IPS DF 6.9 (cell line): Measurements from ENCODE around the gene XCL2.
"Not testable (repeated sequence)": the region's sequence is repeated elsewhere in the genome, so short reads cannot be mapped to it uniquely, and the experiment has no call there.

Source experiments
- DNase-seq: peaks from one replicate; pipeline ENCODE4 v3.0.0-alpha.2; 2013; ENCODE audit warnings: low read depth, low spot score
- H3K27ac ChIP-seq: one replicate; pipeline ENCODE4 v1.5.1; 2013; ENCODE audit warnings: low read length, control low read depth
- H3K27me3 ChIP-seq: 2 replicates; pipeline ENCODE4 v1.6.1; 2013; ENCODE audit warnings: mild to moderate bottlenecking, low read length; ENCODE audit not compliant: control insufficient read depth, insufficient read depth
- H3K36me3 ChIP-seq: 2 replicates; pipeline ENCODE4 v1.6.1; 2013; ENCODE audit warnings: low read length; ENCODE audit not compliant: control insufficient read depth, insufficient read depth
- H3K4me1 ChIP-seq: 2 replicates; pipeline ENCODE4 v1.6.1; 2013; ENCODE audit warnings: low read length; ENCODE audit not compliant: control insufficient read depth, insufficient read depth
- H3K4me3 ChIP-seq: 2 replicates; pipeline ENCODE4 v1.5.1; 2013; ENCODE audit warnings: mild to moderate bottlenecking, low read length
- H3K9me3 ChIP-seq: 2 replicates; pipeline ENCODE4 v1.6.1; 2013; ENCODE audit warnings: low read length, inconsistent platforms; ENCODE audit not compliant: control insufficient read depth, insufficient read depth
- WGBS: extraction: QIAGEN DNeasy Blood & Tissue Kit; methylation state at CpG from one replicate; pipeline ENCODE4 v1.1.7; 2013; ENCODE audit warnings: mixed read lengths, missing lambda C conversion rate; ENCODE audit not compliant: insufficient read length, insufficient coverage; 5-methylcytosine and 5-hydroxymethylcytosine counted together

The XCL2 gene

GRCh38 chr1:168580290-168580689, 36.5 kb upstream of the XCL2 start:
- H3K4me3 ChIP-seq, H3K36me3 ChIP-seq, H3K27ac ChIP-seq, H3K9me3 ChIP-seq, H3K4me1 ChIP-seq, H3K27me3 ChIP-seq, DNase-seq: not testable (repeated sequence)
- no CpG with 5 or more reads among the region's 2 CpGs for WGBS

GRCh38 chr1:168578531-168579185, 34.9 kb upstream of the XCL2 start:
- H3K4me3 ChIP-seq, H3K9me3 ChIP-seq, H3K4me1 ChIP-seq, H3K27ac ChIP-seq, H3K36me3 ChIP-seq, H3K27me3 ChIP-seq, DNase-seq: not testable (repeated sequence)
- WGBS = no CpG with 5 or more reads among the region's 2 CpGs

GRCh38 chr1:168576245-168576688, 32.5 kb upstream of the XCL2 start, which contains the start of gene XCL1:
TSS of gene XCL1 (plus strand) at chr1:168576605. CDS start at chr1:168576638, 33 bp downstream.
- not testable (repeated sequence) for H3K36me3 ChIP-seq, DNase-seq, H3K27ac ChIP-seq, H3K9me3 ChIP-seq, H3K27me3 ChIP-seq, H3K4me3 ChIP-seq, H3K4me1 ChIP-seq
- no CpG with 5 or more reads among the region's 6 CpGs for WGBS

- H3K27ac ChIP-seq, H3K36me3 ChIP-seq, H3K27me3 ChIP-seq, H3K4me1 ChIP-seq, H3K4me3 ChIP-seq, H3K9me3 ChIP-seq, DNase-seq: not testable (repeated sequence)
- no CpG with 5 or more reads among the region's 4 CpGs for WGBS
Observed at GRCh38 chr1:168574234-168574633, 30.4 kb upstream of the XCL2 start.

DNA sequence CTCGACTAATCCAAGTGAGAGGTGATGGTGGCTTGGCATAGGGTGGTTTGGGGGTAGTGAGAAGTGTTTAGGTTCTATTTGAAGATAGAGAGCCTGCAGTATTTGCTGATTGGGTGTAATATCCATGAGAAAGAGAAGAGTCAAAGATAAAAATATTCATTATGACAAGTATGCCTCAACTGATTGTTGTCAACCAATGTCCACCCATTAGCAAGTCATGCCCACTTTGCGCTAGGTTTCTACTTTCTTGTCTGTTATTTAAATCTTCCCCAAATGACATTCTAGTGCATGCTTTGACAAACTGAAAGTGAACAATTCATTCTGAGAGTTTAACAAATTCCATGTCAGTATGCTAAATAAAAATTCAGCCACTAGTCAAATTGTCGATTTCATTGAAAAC, 28.8 kb upstream of the XCL2 start:
- Histone ChIP-seq H3K4me3 (no peak overlapping the region), H3K36me3 (no peaks in the 10 kb centered on the region), H3K27ac (no peak overlapping the region), H3K4me1 (no peaks in the 10 kb centered on the region; the same call in 1 of the 2 replicates), H3K9me3 (no peaks in the 10 kb centered on the region), H3K27me3 (no peaks in the 10 kb centered on the region)
- WGBS = no CpG with 5 or more reads among the region's 3 CpGs
- no peak for DNase-seq

DNA sequence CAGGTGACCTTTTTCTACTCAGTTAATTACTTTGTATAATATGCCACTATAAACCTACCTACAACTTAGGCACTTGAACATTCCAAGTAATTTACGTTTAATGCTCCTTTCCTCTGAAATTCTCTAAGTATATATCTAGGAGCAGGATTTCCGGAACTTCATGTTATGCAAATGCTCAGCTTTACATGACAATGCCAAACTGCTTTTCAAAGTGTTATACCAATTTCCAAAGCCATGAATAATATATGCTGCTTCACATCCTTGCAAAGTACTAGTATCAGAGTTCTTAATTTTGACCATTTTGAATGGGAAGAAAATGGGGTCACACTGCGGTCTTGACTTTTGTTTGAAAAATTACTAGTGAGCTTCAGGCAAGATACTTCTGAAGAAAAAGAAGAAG, 26.9 kb upstream of the XCL2 start:
- WGBS = no CpG with 5 or more reads among the region's 3 CpGs
- H3K9me3 ChIP-seq = no peaks in the 10 kb centered on the region
- H3K27me3 ChIP-seq = no peaks in the 10 kb centered on the region
- no peak overlapping the region for H3K27ac ChIP-seq
- no peaks in the 10 kb centered on the region; the same call in 1 of the 2 replicates for H3K4me1 ChIP-seq
- H3K4me3 ChIP-seq = no peak overlapping the region
- DNase-seq = no peak
- no peaks in the 10 kb centered on the region for H3K36me3 ChIP-seq

DNA sequence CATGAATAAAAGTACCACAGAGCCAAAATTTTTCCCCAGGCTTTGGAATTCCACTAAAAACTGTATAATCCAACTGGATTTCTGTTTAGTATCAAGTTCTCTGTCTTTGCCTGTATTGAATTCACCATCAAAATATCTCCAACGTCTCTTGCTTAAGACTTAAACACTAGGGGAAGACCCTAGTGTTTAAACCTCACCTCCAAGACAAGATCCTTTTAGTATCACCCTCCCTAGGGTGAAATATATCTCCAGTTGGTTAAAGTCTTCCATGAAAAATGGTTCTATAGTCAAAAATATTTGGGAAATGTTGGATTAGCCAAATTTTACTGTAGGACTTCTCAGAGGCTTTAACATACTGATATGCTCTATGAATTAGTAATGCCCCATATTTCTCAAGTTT, 24.5 kb upstream of the XCL2 start:
- Histone ChIP-seq H3K36me3 (no peaks in the 10 kb centered on the region), H3K9me3 (no peaks in the 10 kb centered on the region), H3K27me3 (no peaks in the 10 kb centered on the region), H3K4me1 (no peaks in the 10 kb centered on the region; the same call in 1 of the 2 replicates), H3K4me3 (no peak overlapping the region), H3K27ac (no peak overlapping the region)
- WGBS = no CpG with 5 or more reads among the region's 1 CpG
- no peak for DNase-seq

GRCh38 chr1:168567568-168567967, 23.8 kb upstream of the XCL2 start:
- no peaks in the 10 kb centered on the region for H3K9me3 ChIP-seq
- H3K4me1 ChIP-seq = no peaks in the 10 kb centered on the region; the same call in 1 of the 2 replicates
- no CpG with 5 or more reads among the region's 3 CpGs for WGBS
- no peak for DNase-seq
- no peaks in the 10 kb centered on the region for H3K36me3 ChIP-seq
- no peak overlapping the region for H3K4me3 ChIP-seq
- no peak overlapping the region for H3K27ac ChIP-seq
- H3K27me3 ChIP-seq = no peaks in the 10 kb centered on the region

DNA sequence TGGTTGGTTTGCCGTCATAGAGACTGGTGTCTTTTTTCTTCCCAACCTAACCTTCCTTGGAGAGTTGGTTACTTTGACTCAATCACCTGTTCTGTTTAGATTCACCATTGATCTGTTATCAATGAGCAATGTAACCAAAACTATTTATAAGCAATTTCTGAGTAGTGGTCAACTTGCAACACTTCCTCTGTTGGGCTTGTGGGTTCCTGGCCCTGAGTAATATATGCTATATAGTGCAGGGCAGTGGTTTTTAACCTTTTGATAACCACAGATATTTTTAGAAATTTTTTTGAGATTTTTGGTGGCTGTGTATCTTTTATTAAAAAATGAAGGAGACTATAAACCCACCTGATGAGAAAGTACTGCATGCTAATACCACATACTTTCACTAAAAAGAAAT, 23.2 kb upstream of the XCL2 start:
- no peaks in the 10 kb centered on the region for H3K36me3 ChIP-seq
- no peak for DNase-seq
- H3K4me1 ChIP-seq = no peaks in the 10 kb centered on the region; the same call in 1 of the 2 replicates
- H3K27me3 ChIP-seq = no peaks in the 10 kb centered on the region
- no CpG with 5 or more reads among the region's 1 CpG for WGBS
- no peak overlapping the region for H3K4me3 ChIP-seq
- no peaks in the 10 kb centered on the region for H3K9me3 ChIP-seq
- no peak overlapping the region for H3K27ac ChIP-seq

DNA sequence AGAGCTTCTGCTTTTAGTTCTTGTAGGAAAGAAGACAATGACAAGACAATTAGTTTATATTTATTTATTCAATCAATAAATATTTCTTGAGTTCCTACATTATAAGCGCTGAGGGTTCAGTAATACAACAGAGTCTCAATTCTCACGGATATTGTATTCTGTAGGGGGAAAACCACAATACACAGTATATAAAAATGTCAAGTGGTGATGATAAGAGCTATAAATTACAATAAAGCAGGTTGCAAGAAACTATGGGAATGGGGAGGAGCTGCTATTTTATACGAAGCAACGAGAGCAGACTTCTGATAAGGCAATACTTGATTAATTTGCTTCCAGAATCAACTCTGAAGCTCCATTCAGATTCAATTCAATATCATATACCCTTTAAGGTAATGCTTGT, 22.0 kb upstream of the XCL2 start:
- no peak overlapping the region for H3K27ac ChIP-seq
- no peak overlapping the region for H3K4me3 ChIP-seq
- no peaks in the 10 kb centered on the region for H3K9me3 ChIP-seq
- no CpG with 5 or more reads among the region's 4 CpGs for WGBS
- no peaks in the 10 kb centered on the region for H3K36me3 ChIP-seq
- H3K4me1 ChIP-seq = no peaks in the 10 kb centered on the region; the same call in 1 of the 2 replicates
- DNase-seq = no peak
- no peaks in the 10 kb centered on the region for H3K27me3 ChIP-seq

DNA sequence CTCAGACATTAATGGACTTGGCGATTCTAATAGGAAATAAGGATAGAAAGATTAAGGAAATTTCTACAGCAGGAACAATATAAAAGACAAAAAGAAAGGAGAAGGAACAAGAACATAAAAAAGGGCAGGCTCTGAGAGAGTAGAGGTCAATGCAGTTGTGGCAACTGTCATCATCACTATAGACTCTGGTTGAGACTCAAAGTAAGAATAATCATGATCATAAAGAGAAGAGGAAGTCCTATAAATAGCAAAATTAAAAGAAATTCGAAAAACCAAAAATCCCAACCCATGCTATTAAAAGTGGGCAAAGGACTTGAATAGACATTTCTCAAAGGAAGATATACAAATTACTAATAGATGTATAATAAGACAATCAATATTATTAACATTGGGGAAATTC, 18.2 kb upstream of the XCL2 start:
- WGBS = no CpG with 5 or more reads among the region's 2 CpGs
- no peak overlapping the region for H3K27ac ChIP-seq
- H3K4me1 ChIP-seq = no peaks in the 10 kb centered on the region
- no peaks in the 10 kb centered on the region for H3K27me3 ChIP-seq
- no peak for DNase-seq
- H3K4me3 ChIP-seq = no peak overlapping the region
- H3K36me3 ChIP-seq = no peaks in the 10 kb centered on the region
- no peaks in the 10 kb centered on the region for H3K9me3 ChIP-seq
